Adrenal gland (tissue), 5 donors: Measurements from ENCODE around the gene UBR3.

Experiments used
- CTCF ChIP-seq, 6 experiments: fragments of 450-650 bp in 4 of 6; fragments of 200-600 bp in 2 of 6; sonication (generic) in 1 of 6; IDR thresholded peaks; 1 replicate in 5 of 6; 2 replicates in 1 of 6; pipeline versions ENCODE4 v1.5.1 to v1.8.0; 2016 to 2021; ENCODE audit warnings: antibody characterized with exemption in 6 of 6, mild to moderate bottlenecking in 2 of 6, moderate library complexity in 1 of 6
- POLR2A ChIP-seq, 2 donors: fragments of 450-650 bp; IDR thresholded peaks; one replicate each; pipeline ENCODE4 v1.6.1; 2017; ENCODE audit warnings: antibody characterized with exemption in 2 of 2, mild to moderate bottlenecking in 2 of 2, moderate library complexity in 1 of 2
- donor health status: DM: no; HTN: no; CAD: no.

GRCh38 chr2:170076189-170076588 is 248.9 kb downstream of the UBR3 start:
- no peak for TF ChIP-seq CTCF (IDR thresholded peaks at IDR 0.05)
- no peak for TF ChIP-seq POLR2A (IDR thresholded peaks at IDR 0.05)
